ENCODE data around the gene KIF23. TPM values are rescaled to one million over a fixed set of nuclear protein-coding genes. Genes with fewer than 3 reads are reported as not detected.

The KIF23 gene
- total RNA-seq, 1 donor from 2014 or later, result 37.8 TPM

- no peak overlapping the region for H3K27ac Mint-ChIP-seq
- H3K36me3 Mint-ChIP-seq, result peaks cover 30% of the 10 kb centered on the region
- peaks cover 4% of the 10 kb centered on the region for H3K4me1 Mint-ChIP-seq
- no peak for DNase-seq (ENCODE audit: low spot score in 2 of 2, unreplicated experiment in 2 of 2)
- no peaks in the 10 kb centered on the region for H3K27me3 Mint-ChIP-seq (ENCODE audit: low read depth)
- no peak overlapping the region for H3K4me3 Mint-ChIP-seq
- no peaks in the 10 kb centered on the region for H3K9me3 Mint-ChIP-seq
- TF ChIP-seq CTCF (IDR thresholded peaks at IDR 0.05; ENCODE audit: unreplicated experiment), result no peak
Observed at GRCh38 chr15:69424001-69424400, 9.9 kb downstream of the KIF23 start.

- Mint-ChIP-seq H3K9me3 (no peaks in the 10 kb centered on the region), H3K27me3 (ENCODE audit: low read depth) (no peaks in the 10 kb centered on the region), H3K27ac (no peak overlapping the region), H3K4me3 (no peak overlapping the region), H3K36me3 (peaks cover 24% of the 10 kb centered on the region), H3K4me1 (peaks cover 4% of the 10 kb centered on the region)
- no peak for DNase-seq (ENCODE audit: low spot score in 2 of 2, unreplicated experiment in 2 of 2)
- TF ChIP-seq CTCF (IDR thresholded peaks at IDR 0.05; ENCODE audit: unreplicated experiment), result no peak
Observed at GRCh38 chr15:69424748-69425413, 10.7 kb downstream of the KIF23 start.

GRCh38 chr15:69433831-69434230, 19.7 kb downstream of the KIF23 start:
- no peak for DNase-seq (ENCODE audit: low spot score in 2 of 2, unreplicated experiment in 2 of 2)
- TF ChIP-seq CTCF (IDR thresholded peaks at IDR 0.05; ENCODE audit: unreplicated experiment), result no peak
- Mint-ChIP-seq H3K4me3 (no peak overlapping the region), H3K27me3 (ENCODE audit: low read depth) (no peaks in the 10 kb centered on the region), H3K4me1 (no peaks in the 10 kb centered on the region), H3K36me3 (peaks cover 37% of the 10 kb centered on the region), H3K9me3 (no peaks in the 10 kb centered on the region), H3K27ac (no peak overlapping the region)

- H3K4me3 Mint-ChIP-seq, result no peak overlapping the region
- peaks cover 33% of the 10 kb centered on the region for H3K36me3 Mint-ChIP-seq
- H3K4me1 Mint-ChIP-seq, result no peaks in the 10 kb centered on the region
- no peak for DNase-seq (ENCODE audit: low spot score in 2 of 2, unreplicated experiment in 2 of 2)
- TF ChIP-seq CTCF (IDR thresholded peaks at IDR 0.05; ENCODE audit: unreplicated experiment), result no peak
- H3K27ac Mint-ChIP-seq, result no peak overlapping the region
- H3K27me3 Mint-ChIP-seq (ENCODE audit: low read depth), result no peaks in the 10 kb centered on the region
- no peaks in the 10 kb centered on the region for H3K9me3 Mint-ChIP-seq
Observed at GRCh38 chr15:69434238-69434637, 20.1 kb downstream of the KIF23 start.

GRCh38 chr15:69434679-69435078, 20.5 kb downstream of the KIF23 start:
- no peak for TF ChIP-seq CTCF (IDR thresholded peaks at IDR 0.05; ENCODE audit: unreplicated experiment)
- Mint-ChIP-seq H3K27me3 (ENCODE audit: low read depth) (no peaks in the 10 kb centered on the region), H3K4me3 (no peak overlapping the region), H3K4me1 (no peaks in the 10 kb centered on the region), H3K9me3 (no peaks in the 10 kb centered on the region), H3K27ac (no peak overlapping the region), H3K36me3 (peaks cover 36% of the 10 kb centered on the region)
- no peak for DNase-seq (ENCODE audit: low spot score in 2 of 2, unreplicated experiment in 2 of 2)

GRCh38 chr15:69435985-69436384, 21.8 kb downstream of the KIF23 start:
- Mint-ChIP-seq H3K27me3 (ENCODE audit: low read depth) (no peaks in the 10 kb centered on the region), H3K9me3 (no peaks in the 10 kb centered on the region), H3K4me3 (no peak overlapping the region), H3K36me3 (peaks cover 40% of the 10 kb centered on the region), H3K4me1 (no peaks in the 10 kb centered on the region), H3K27ac (no peak overlapping the region)
- no peak for TF ChIP-seq CTCF (IDR thresholded peaks at IDR 0.05; ENCODE audit: unreplicated experiment)
- no peak for DNase-seq (ENCODE audit: low spot score in 2 of 2, unreplicated experiment in 2 of 2)
